Measurements from ENCODE around the gene SERPINI1. TPM values are rescaled to one million over a fixed set of nuclear protein-coding genes. Genes with fewer than 3 reads are reported as not detected.

SERPINI1 gene
- total and polyA plus RNA-seq, 11 donors = 5.6 to 18.5 (median 10.7) TPM

DNA sequence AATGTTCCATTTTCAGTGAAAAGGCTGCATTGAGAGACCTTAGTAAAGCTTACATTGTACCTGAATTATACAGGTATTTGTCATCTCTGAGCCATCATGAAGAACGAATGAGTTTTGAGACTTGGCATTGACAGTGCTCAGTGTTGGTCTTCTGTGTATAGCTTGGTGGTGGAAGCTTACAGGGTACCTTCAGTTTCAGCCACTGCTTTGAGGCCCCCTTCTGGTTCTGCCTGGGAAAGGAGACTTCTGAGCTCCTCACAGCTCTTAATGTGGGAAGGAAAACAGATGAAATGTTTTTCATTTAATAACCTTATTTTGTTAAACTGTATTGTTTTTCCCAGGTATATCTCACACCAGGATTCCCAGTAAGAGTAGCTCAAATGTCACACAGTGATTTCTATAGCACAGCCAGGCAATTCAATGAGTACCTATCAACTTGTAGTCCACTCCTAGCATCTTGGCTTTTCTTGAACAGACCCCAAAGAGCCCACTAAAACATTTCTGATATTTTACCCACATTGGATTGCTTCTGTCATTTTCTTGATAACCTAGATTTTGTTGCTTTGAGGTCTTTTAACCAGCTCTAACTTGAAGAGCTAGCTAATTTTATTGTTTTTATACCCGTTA is 5.6 kb downstream of the SERPINI1 start:
- WGBS, 4 donors = 52 to 63% (median 56%) methylated on average over 2 of the region's 2 CpGs
- no peak overlapping the region for H3K4me3 ChIP-seq
- H3K27me3 ChIP-seq = no peaks in the 10 kb centered on the region
- intact Hi-C loops (cut with DNase I) = loop anchor here in 2 of 10 donors (5.0 to 10.0 kb wide), 2 partner anchors 141 to 144 kb away; no protein-coding TSS in a partner anchor
- H3K36me3 ChIP-seq = peaks cover 0 to 2% (median 0%) of the 10 kb centered on the region in 9 donors
- ATAC-seq (peak; percentile 37 to 74 (median 69)), DNase-seq (no peak)
- TF ChIP-seq, protein P1, sequence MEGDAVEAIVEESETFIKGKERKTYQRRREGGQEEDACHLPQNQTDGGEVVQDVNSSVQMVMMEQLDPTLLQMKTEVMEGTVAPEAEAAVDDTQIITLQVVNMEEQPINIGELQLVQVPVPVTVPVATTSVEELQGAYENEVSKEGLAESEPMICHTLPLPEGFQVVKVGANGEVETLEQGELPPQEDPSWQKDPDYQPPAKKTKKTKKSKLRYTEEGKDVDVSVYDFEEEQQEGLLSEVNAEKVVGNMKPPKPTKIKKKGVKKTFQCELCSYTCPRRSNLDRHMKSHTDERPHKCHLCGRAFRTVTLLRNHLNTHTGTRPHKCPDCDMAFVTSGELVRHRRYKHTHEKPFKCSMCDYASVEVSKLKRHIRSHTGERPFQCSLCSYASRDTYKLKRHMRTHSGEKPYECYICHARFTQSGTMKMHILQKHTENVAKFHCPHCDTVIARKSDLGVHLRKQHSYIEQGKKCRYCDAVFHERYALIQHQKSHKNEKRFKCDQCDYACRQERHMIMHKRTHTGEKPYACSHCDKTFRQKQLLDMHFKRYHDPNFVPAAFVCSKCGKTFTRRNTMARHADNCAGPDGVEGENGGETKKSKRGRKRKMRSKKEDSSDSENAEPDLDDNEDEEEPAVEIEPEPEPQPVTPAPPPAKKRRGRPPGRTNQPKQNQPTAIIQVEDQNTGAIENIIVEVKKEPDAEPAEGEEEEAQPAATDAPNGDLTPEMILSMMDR (IDR thresholded peaks at IDR 0.05) = peak in 10 of 12 donors; percentile 14 to 56 (median 40)
- TF ChIP-seq POLR2A (IDR thresholded peaks at IDR 0.05) = no peak
- H3K27ac ChIP-seq = no peak overlapping the region
- H3K4me1 ChIP-seq = peaks cover 0 to 12% (median 5%) of the 10 kb centered on the region in 12 donors
- H3K9me3 ChIP-seq = no peaks in the 10 kb centered on the region

DNA sequence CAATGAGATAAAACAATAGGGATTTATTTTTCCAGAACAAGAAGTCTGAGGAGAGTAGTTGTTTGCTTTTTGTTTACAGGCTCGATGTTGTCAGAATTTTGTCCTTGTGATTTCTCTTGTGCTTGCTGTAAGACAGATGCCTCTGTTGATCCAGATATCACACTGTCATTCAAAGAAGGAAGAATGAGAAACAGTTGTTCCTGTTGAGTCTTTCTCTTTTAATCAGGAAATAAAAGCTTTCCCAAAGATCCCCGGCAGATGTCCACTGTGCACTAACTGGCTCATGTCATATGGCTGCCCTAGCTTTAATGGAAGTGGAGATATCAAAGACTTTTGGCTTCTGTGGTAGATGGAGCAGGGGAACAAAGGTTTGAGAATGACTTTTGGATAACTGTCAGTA is 6.8 kb downstream of the SERPINI1 start:
- H3K27ac ChIP-seq = no peak overlapping the region
- no peaks in the 10 kb centered on the region for H3K27me3 ChIP-seq
- H3K4me1 ChIP-seq = no peaks in the 10 kb centered on the region
- no peaks in the 10 kb centered on the region for H3K9me3 ChIP-seq
- intact Hi-C loops (cut with DNase I) = loop anchor here in 2 of 10 donors (5.0 to 10.0 kb wide), 2 partner anchors 140 to 142 kb away; no protein-coding TSS in a partner anchor
- WGBS, 4 donors = 79 to 89% (median 88%) methylated on average over 2 of the region's 2 CpGs
- H3K4me3 ChIP-seq = no peak overlapping the region
- DNase-seq (no peak), ATAC-seq (no peak)
- peaks cover 0 to 2% (median 0%) of the 10 kb centered on the region in 9 donors for H3K36me3 ChIP-seq
- no peak for TF ChIP-seq POLR2A (IDR thresholded peaks at IDR 0.05)
- TF ChIP-seq, protein P1 (IDR thresholded peaks at IDR 0.05) = no peak

DNA sequence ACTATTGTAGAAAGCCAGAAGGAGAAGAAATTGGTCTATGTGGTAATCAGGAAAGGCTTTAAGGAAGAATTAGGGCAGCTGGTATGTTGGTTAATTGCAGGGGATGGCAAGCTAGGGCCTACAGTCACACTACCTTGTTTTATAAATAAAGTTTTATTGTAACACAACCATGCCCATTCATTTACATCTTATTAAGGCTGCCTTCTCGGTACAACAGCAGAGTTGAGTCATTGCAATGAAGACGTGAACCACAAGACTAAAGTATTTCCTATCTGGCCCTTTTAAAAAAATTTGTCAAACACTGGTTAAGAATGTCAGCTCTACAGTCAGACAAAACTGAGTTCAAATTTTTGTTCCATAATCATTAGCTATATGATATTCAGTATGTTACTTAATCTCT is 8.3 kb downstream of the SERPINI1 start:
- TF ChIP-seq, protein P1 (IDR thresholded peaks at IDR 0.05) = no peak
- no peak for TF ChIP-seq POLR2A (IDR thresholded peaks at IDR 0.05)
- 92 to 95% (median 92%) methylated on average over 2 of the region's 2 CpGs for WGBS, 4 donors
- Histone ChIP-seq H3K27me3 (no peaks in the 10 kb centered on the region), H3K27ac (no peak overlapping the region), H3K9me3 (no peaks in the 10 kb centered on the region), H3K4me1 (no peaks in the 10 kb centered on the region), H3K4me3 (no peak overlapping the region), H3K36me3 (peaks cover 0 to 2% (median 0%) of the 10 kb centered on the region in 9 donors)
- ATAC-seq (no peak), DNase-seq (no peak)
- intact Hi-C loops (cut with DNase I) = loop anchor here in 2 of 10 donors (5.0 to 10.0 kb wide), 2 partner anchors 139 to 141 kb away; no protein-coding TSS in a partner anchor

DNA sequence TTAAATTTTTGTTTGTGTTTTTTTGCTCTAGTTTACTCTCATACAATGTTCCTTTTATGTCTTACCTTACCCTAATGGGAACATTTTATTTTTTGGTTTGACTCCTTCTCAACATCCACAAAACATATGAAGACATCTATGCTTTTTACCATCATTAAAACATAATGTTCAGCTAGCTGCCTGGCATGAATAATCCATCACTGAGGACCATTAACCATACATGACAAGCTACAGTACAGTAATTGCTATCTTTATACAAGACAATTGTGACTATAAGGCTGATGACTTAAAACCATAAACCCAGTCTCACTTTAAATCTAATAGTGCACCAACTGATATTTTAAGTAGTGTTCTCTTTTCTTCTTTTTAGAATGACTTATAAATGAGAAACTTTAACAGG is 13.7 kb downstream of the SERPINI1 start:
- peaks cover 0 to 13% (median 3%) of the 10 kb centered on the region in 12 donors for H3K4me1 ChIP-seq
- H3K27me3 ChIP-seq = no peaks in the 10 kb centered on the region
- intact Hi-C loops (cut with DNase I) = loop anchor here in 1 of 10 donors (10.0 kb wide), 1 partner anchor 136 kb away; no protein-coding TSS in a partner anchor
- ATAC-seq (no peak), DNase-seq (no peak)
- H3K4me3 ChIP-seq = no peak overlapping the region
- H3K9me3 ChIP-seq = no peaks in the 10 kb centered on the region
- H3K27ac ChIP-seq = no peak overlapping the region
- H3K36me3 ChIP-seq = no peaks in the 10 kb centered on the region
- TF ChIP-seq, protein P1 (IDR thresholded peaks at IDR 0.05) = no peak
- no peak for TF ChIP-seq POLR2A (IDR thresholded peaks at IDR 0.05)
